GM19238 (cell line): Measurements from ENCODE around the gene CRISP3.

ENCODE experiments used
- DNase-seq: peaks from one replicate; pipeline ENCODE4 v3.0.0; 2011; ENCODE audit warnings: low spot score; ENCODE audit not compliant: insufficient read length

The CRISP3 gene

GRCh38 chr6:49692534-49692933 is 51.7 kb downstream of the CRISP3 start:
- DNase-seq = no peak
